ENCODE data around the gene TRPV2. TPM values are rescaled to one million over a fixed set of nuclear protein-coding genes. Genes with fewer than 3 reads are reported as not detected.

The TRPV2 gene
- total and polyA plus RNA-seq, 2 of the 4 experiments (the other 2 are of a cell fraction): 30.8 to 32.8 TPM

- intact Hi-C loops (cut with micrococcal nuclease) (no loop called here), in situ Hi-C loops (cut with MboI; ENCODE audit: low sequenced_read_pairs) (no loop called here), dilution Hi-C loops (cut with HindIII; ENCODE audit: low sequenced_read_pairs, unreplicated experiment) (no loop called here)
- peaks cover 13% of the 10 kb centered on the region; the same call in 1 of the 2 replicates for H3K4me1 ChIP-seq (ENCODE audit: control insufficient read depth, insufficient read depth, low read length)
- peak overlapping the region; percentile 66 for H2BK5ac ChIP-seq (ENCODE audit: low read depth, low read length, poor library complexity, severe bottlenecking)
- H2BK20ac ChIP-seq (ENCODE audit: low read depth, low read length): peak overlapping the region; percentile 77
- peak overlapping the region; percentile 84 for H4K91ac ChIP-seq (ENCODE audit: insufficient read depth, low read depth, low read length)
- ChIA-PET POLR2A (ENCODE audit: unreplicated experiment) (no interaction called here), CTCF (no interaction called here)
- ATAC-seq (ENCODE audit: low read depth): no peak
- peak overlapping the region; percentile 59 to 96; a peak in 3 of 4 replicates for H4K8ac ChIP-seq (ENCODE audit: low read depth in 2 of 2, low read length in 2 of 2)
- H4K20me1 ChIP-seq (ENCODE audit: insufficient read depth, low read length): no peaks in the 10 kb centered on the region
- no TSS peak for BruUV-seq (replicated peaks)
- H2AK5ac ChIP-seq (ENCODE audit: low read depth, low read length): peak overlapping the region; percentile 87
- WGBS, 2 experiments (ENCODE audit: extremely low coverage in 2 of 2, insufficient read length in 1 of 2): no CpG with 5 or more reads among the region's 8 CpGs
- peak overlapping the region; percentile 56; the same call in 1 of the 2 replicates for H4K5ac ChIP-seq (ENCODE audit: low read depth, low read length)
- peak overlapping the region; percentile 94 for H2AK9ac ChIP-seq (replicated peaks; ENCODE audit: low read depth, low read length, poor library complexity)
- H2AFZ ChIP-seq (replicated peaks; ENCODE audit: low read length, poor library complexity): peak overlapping the region; percentile 96
- H3K4me2 ChIP-seq (ENCODE audit: low read depth, low read length): peak overlapping the region; percentile 8; the same call in 1 of the 2 replicates
- H3K9me1 ChIP-seq (ENCODE audit: insufficient read depth, low read length): 0 out of 2 replicates have a peak, but pooled peaks cover 4% of the 10 kb centered on the region
- H3K27me3 ChIP-seq (ENCODE audit: control insufficient read depth, insufficient read depth, low read length): no peaks in the 10 kb centered on the region
- no peaks in the 10 kb centered on the region for H3K79me1 ChIP-seq (ENCODE audit: low read depth in 1 of 2, low read length in 2 of 2)
- H3K9ac ChIP-seq (ENCODE audit: low read depth, low read length): peak overlapping the region; percentile 39; the same call in 1 of the 2 replicates
- H2BK120ac ChIP-seq (ENCODE audit: low read depth, low read length): peak overlapping the region; percentile 87
- no peaks in the 10 kb centered on the region for H3K36me3 ChIP-seq (ENCODE audit: control insufficient read depth, insufficient read depth, low read length)
- no peak overlapping the region for H3K56ac ChIP-seq (ENCODE audit: extremely low read depth, insufficient read depth, low read length)
- H3K14ac ChIP-seq (replicated peaks; ENCODE audit: low read depth, low read length): peak overlapping the region; percentile 36
- peak overlapping the region; percentile 83 for H3K27ac ChIP-seq (ENCODE audit: insufficient read depth, low read length)
- H3K4ac ChIP-seq (ENCODE audit: low read depth, low read length): peak overlapping the region; percentile 93
- H3K4me3 ChIP-seq (ENCODE audit: insufficient read depth, low read depth, low read length): no peak overlapping the region
- TF ChIP-seq, protein P1, sequence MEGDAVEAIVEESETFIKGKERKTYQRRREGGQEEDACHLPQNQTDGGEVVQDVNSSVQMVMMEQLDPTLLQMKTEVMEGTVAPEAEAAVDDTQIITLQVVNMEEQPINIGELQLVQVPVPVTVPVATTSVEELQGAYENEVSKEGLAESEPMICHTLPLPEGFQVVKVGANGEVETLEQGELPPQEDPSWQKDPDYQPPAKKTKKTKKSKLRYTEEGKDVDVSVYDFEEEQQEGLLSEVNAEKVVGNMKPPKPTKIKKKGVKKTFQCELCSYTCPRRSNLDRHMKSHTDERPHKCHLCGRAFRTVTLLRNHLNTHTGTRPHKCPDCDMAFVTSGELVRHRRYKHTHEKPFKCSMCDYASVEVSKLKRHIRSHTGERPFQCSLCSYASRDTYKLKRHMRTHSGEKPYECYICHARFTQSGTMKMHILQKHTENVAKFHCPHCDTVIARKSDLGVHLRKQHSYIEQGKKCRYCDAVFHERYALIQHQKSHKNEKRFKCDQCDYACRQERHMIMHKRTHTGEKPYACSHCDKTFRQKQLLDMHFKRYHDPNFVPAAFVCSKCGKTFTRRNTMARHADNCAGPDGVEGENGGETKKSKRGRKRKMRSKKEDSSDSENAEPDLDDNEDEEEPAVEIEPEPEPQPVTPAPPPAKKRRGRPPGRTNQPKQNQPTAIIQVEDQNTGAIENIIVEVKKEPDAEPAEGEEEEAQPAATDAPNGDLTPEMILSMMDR (conservative IDR thresholded peaks at IDR 0.05; ENCODE audit: low read depth, low read length): no peak
- TF ChIP-seq MXI1 (IDR thresholded peaks at IDR 0.05; ENCODE audit: borderline replicate concordance, low read depth, low read length) (no peak), CHD1 (IDR thresholded peaks at IDR 0.05; ENCODE audit: low read depth, low read length) (no peak), ELK1 (IDR thresholded peaks at IDR 0.05; ENCODE audit: borderline replicate concordance, low read depth, low read length) (no peak), FOS (IDR thresholded peaks at IDR 0.05; ENCODE audit: low read depth, low read length) (no peak), MAFK (IDR thresholded peaks at IDR 0.05; ENCODE audit: low read depth, low read length) (no peak), NFE2L2 (IDR thresholded peaks at IDR 0.05; ENCODE audit: low read depth, low read length) (no peak), BHLHE40 (IDR thresholded peaks at IDR 0.05; ENCODE audit: low read depth, low read length) (no peak), CEBPB (IDR thresholded peaks at IDR 0.05; ENCODE audit: low read depth, low read length) (no peak), RAD21 (IDR thresholded peaks at IDR 0.05; ENCODE audit: low read length) (no peak), USF2 (IDR thresholded peaks at IDR 0.05; ENCODE audit: low read depth, low read length) (no peak), SMC3 (IDR thresholded peaks at IDR 0.05; ENCODE audit: low read depth, low read length) (no peak), POLR2A (IDR thresholded peaks at IDR 0.05; ENCODE audit: low read depth, low read length) (no peak), RCOR1 (IDR thresholded peaks at IDR 0.05; ENCODE audit: insufficient replicate concordance, low read length) (no peak)
- peak overlapping the region; percentile 65 for H3K23ac ChIP-seq (ENCODE audit: low read depth, low read length)
- DNase-seq: no peak
- no peaks in the 10 kb centered on the region for H3K9me3 ChIP-seq (ENCODE audit: control insufficient read depth, insufficient read depth, low read length)
- peak overlapping the region; percentile 50; the same call in 1 of the 2 replicates for H3K18ac ChIP-seq (ENCODE audit: low read depth, low read length)
- H2BK15ac ChIP-seq (ENCODE audit: low read depth, low read length): peak overlapping the region; percentile 49; the same call in 1 of the 3 replicates
These were observed 62.3 kb downstream of the TRPV2 start for GRCh38 chr17:16477666-16478065.

Measured in IMR-90 (cell line).